HG02943 (cell line): ENCODE measurements around the gene NXPH4.

Source experiments
- ATAC-seq: cut with Tn5 transposase; IDR thresholded peaks from one replicate; pipeline ENCODE4 v1.9.1; 2021; ENCODE audit warnings: mild to moderate bottlenecking, low read depth, moderate library complexity; ENCODE audit not compliant: unreplicated experiment

NXPH4 gene

DNA sequence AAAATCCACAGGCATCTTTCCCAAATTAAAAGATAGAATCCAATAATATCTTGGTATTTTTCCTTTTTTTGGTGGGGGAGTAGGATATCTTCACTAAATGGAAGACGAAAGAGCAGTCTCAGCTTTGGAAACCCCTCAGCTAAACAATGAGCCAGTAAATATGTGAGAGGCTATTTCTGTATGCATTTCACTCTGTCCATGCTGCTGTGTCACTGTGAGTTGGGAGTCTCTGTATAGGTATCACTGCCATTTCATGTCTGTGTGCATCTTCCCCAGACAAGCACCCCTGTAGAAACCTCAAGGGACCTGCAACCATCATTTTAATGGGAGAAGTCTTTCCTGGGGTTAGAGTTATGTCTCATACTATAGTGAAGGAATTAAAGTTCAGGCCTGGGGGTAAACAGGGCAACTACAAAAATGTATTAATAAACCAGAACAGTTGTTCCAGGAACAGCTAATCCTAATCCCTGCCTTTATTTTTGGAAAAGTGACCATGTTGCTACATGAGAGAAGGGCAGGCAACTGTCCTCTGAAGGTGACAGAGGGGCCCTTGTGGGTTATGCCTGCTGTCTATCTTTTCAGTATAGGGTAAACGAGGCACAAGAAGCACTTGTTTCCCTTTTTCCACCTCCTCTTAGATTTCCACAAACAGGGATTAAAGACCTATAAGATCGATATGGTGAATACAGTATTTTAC, 45.7 kb downstream of the NXPH4 start:
- ATAC-seq, result no peak

DNA sequence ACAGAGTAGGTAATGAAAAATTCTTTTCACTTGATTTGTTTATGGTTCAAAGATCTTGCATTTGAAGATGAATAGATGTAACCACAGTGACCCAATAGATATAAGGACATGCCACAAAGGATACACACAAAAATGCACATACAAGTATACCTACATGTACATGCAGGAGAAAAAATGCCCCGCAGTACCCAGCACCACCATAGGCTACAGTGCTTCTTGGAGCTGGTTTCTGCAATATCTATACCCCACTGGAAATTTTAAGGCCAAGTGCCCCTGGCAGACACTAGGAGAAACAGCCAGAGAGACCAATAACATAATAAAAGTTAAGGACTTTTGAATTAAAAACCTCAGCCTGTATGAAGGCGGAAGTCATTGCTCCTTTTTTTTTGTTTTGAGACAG, 46.5 kb downstream of the NXPH4 start:
- no peak for ATAC-seq

DNA sequence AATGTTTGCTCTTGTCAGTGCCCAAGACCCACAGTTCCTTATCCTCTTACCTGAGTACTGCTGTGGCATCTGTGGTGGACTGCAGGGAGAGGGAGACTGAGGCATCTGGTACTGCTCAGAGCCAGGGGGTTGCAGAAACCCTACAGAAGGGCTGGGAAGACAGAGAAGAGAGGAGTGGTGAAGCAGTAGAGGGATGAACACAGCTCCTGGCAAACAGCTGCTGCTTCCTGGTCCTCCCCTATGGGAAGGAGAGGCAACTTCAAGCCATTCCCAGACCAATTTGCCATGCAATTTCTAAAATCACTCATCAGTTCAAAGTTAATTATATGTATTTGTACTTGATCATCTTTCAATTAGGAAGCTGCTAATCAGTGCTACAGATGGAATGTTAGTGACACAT, 50.1 kb downstream of the NXPH4 start:
- ATAC-seq, result no peak

DNA sequence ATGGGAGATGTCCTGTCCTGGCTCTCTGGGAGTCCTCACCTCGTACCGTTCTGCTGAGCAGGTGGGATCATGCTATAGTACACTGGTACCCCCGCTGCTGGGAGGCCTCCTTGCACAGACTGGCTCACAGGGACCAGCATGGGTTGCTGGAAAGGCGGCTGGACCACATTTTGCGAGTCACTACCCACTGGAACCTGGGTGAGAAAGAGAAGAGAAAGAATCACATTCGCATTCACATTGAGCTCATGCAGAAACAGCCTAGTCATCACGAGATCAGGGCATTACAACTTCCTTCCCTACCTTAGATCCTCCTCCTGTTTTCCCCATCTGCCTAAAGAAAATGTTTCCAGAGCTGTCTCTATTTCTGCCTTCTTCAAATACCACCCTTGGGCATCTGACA, 51.7 kb downstream of the NXPH4 start:
- ATAC-seq, result no peak

DNA sequence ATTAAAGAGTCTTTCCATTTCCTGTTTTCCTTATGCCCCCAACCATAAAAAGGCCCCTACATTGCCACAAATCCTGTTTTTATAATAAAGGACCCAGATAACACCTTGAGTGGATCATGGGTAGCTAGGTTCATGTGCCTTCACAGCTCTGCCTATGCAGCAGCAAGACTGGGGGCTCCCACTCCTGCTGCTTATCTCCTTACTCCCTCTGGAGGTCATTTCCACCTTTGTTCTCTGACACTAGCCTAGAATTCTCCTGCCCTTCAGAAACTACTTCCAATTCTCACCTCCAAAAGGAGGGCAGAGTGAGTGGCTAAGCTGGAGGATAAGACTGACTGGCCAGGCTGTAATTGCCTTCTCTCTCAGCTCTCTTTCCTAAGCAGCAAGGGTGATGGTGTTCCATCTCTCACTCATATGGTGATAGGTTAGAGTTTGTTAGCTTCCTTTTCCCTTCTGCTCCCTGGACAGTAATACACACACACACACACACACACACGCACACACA, 54.4 kb downstream of the NXPH4 start:
- no peak for ATAC-seq

- no peak for ATAC-seq
Observed at GRCh38 chr12:57272337-57273151, 56.0 kb downstream of the NXPH4 start.

DNA sequence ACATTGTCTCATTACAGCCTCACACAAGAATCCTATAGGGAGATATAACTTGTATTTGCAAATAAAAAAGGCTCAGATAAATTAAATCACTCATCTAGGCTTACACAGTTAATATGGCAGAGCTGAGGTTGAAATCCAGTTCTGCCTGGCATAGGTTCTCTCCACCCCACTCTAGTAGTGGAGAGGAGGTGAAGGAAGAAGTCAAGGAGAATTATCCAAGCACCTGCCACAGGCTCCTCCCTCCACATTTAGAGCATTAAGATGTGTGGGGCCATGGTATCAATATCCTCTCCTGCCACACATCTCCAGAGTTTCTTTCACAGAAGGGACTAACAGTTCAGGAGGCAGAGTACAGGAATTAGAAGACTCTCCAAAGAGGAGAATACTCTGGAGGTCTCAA, 56.9 kb downstream of the NXPH4 start:
- ATAC-seq, result no peak
